ENCODE data around the gene TACC2.

- TF ChIP-seq CTCF (IDR thresholded peaks at IDR 0.05) (no peak), EZH2 (IDR thresholded peaks at IDR 0.05) (no peak), EZH2phosphoT487 (IDR thresholded peaks at IDR 0.05) (no peak)
Observed at GRCh38 chr10:122078965-122079795, 90.2 kb downstream of the TACC2 start.
